Measurements from ENCODE around the gene TCAIM. TPM values are rescaled to one million over a fixed set of nuclear protein-coding genes. Genes with fewer than 3 reads are reported as not detected.

TCAIM gene
- polyA plus RNA-seq, 1 donor (not counting 4 experiments of a cell fraction or from before 2014, with no cell fraction given), result 28.0 TPM

GRCh38 chr3:44434834-44435510 is 96.4 kb downstream of the TCAIM start:
- FAIRE-seq (no peak), DNase-seq (ENCODE audit: low read depth, low spot score) (no peak)
- Histone ChIP-seq H3K79me2 (ENCODE audit: control insufficient read depth, insufficient read depth, low read length) (no peaks in the 10 kb centered on the region), H2AFZ (ENCODE audit: control insufficient read depth, low read length) (no peak overlapping the region), H3K4me2 (ENCODE audit: control insufficient read depth, extremely low read depth, insufficient read depth, low read depth, low read length) (no peak overlapping the region), H3K4me1 (ENCODE audit: control insufficient read depth, extremely low read depth, insufficient read depth, low read length) (no peaks in the 10 kb centered on the region), H3K4me3 (ENCODE audit: control insufficient read depth in 2 of 3, extremely low read depth in 1 of 3, insufficient read depth in 2 of 3, low read depth in 1 of 3, low read length in 3 of 3) (no peak overlapping the region), H3K27ac (ENCODE audit: control insufficient read depth, insufficient read depth, low read length) (no peak overlapping the region), H3K36me3 (ENCODE audit: control insufficient read depth in 2 of 2, extremely low read depth in 1 of 2, insufficient read depth in 2 of 2, low read length in 2 of 2) (peaks cover 0 to 2% of the 10 kb centered on the region in 2 experiments), H3K9ac (ENCODE audit: control insufficient read depth, extremely low read depth, insufficient read depth, low read length) (no peak overlapping the region), H3K27me3 (ENCODE audit: control insufficient read depth, extremely low read depth, insufficient read depth, low read length) (no peaks in the 10 kb centered on the region), H3K9me1 (ENCODE audit: control insufficient read depth, extremely low read depth, insufficient read depth, low read length) (no peaks in the 10 kb centered on the region), H4K20me1 (ENCODE audit: control insufficient read depth, extremely low read depth, insufficient read depth, low read length) (no peaks in the 10 kb centered on the region), H3K9me3 (ENCODE audit: control insufficient read depth, low read depth, low read length) (no peaks in the 10 kb centered on the region)
- TF ChIP-seq EZH2 (IDR thresholded peaks at IDR 0.05; ENCODE audit: low read length), result no peak
- TF ChIP-seq CTCF (optimal IDR thresholded peaks at IDR 0.05 in 1 of 3, IDR thresholded peaks at IDR 0.05 in 1 of 3, conservative IDR thresholded peaks at IDR 0.05 in 1 of 3; ENCODE audit: extremely low read depth in 1 of 3, insufficient read depth in 2 of 3, low read length in 3 of 3), result no peak
- dilution Hi-C loops (cut with MboI; ENCODE audit: extremely low pct_ligation_motif_present, low sequenced_read_pairs), result no loop called here

DNA sequence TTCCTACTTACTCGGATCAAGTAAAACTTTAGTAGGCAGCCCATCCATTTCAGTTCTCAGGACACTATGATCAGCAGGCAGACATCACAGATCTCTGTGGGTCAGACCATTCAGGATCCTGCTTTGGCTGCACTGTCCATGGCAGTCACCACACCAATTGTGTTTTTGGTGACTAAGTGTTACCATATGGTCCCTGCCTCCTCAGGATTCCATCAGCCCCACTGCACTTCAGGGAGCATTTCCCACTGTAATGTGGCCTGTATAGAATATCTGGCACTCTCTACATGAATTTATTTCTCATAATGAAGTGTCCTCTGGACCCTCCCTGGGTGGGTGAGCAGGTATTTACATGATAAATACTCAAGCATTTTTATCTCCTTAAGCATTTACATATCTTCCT is 97.6 kb downstream of the TCAIM start:
- Histone ChIP-seq H3K4me3 (ENCODE audit: control insufficient read depth in 2 of 3, extremely low read depth in 1 of 3, insufficient read depth in 2 of 3, low read depth in 1 of 3, low read length in 3 of 3) (no peak overlapping the region), H2AFZ (ENCODE audit: control insufficient read depth, low read length) (no peak overlapping the region), H3K79me2 (ENCODE audit: control insufficient read depth, insufficient read depth, low read length) (no peaks in the 10 kb centered on the region), H3K4me2 (ENCODE audit: control insufficient read depth, extremely low read depth, insufficient read depth, low read depth, low read length) (no peak overlapping the region), H3K9ac (ENCODE audit: control insufficient read depth, extremely low read depth, insufficient read depth, low read length) (no peak overlapping the region), H3K4me1 (ENCODE audit: control insufficient read depth, extremely low read depth, insufficient read depth, low read length) (no peaks in the 10 kb centered on the region), H3K27me3 (ENCODE audit: control insufficient read depth, extremely low read depth, insufficient read depth, low read length) (no peaks in the 10 kb centered on the region), H3K9me3 (ENCODE audit: control insufficient read depth, low read depth, low read length) (no peaks in the 10 kb centered on the region), H3K36me3 (ENCODE audit: control insufficient read depth in 2 of 2, extremely low read depth in 1 of 2, insufficient read depth in 2 of 2, low read length in 2 of 2) (peaks cover 0 to 2% of the 10 kb centered on the region in 2 experiments), H3K27ac (ENCODE audit: control insufficient read depth, insufficient read depth, low read length) (no peak overlapping the region), H4K20me1 (ENCODE audit: control insufficient read depth, extremely low read depth, insufficient read depth, low read length) (no peaks in the 10 kb centered on the region), H3K9me1 (ENCODE audit: control insufficient read depth, extremely low read depth, insufficient read depth, low read length) (no peaks in the 10 kb centered on the region)
- TF ChIP-seq EZH2 (IDR thresholded peaks at IDR 0.05; ENCODE audit: low read length) (no peak), CTCF (optimal IDR thresholded peaks at IDR 0.05 in 1 of 3, IDR thresholded peaks at IDR 0.05 in 1 of 3, conservative IDR thresholded peaks at IDR 0.05 in 1 of 3; ENCODE audit: extremely low read depth in 1 of 3, insufficient read depth in 2 of 3, low read length in 3 of 3) (no peak)
- FAIRE-seq, result no peak
- dilution Hi-C loops (cut with MboI; ENCODE audit: extremely low pct_ligation_motif_present, low sequenced_read_pairs), result no loop called here
- DNase-seq (ENCODE audit: low read depth, low spot score), result no peak
